Middle frontal gyrus (tissue), 1 donor: Measurements from ENCODE around the gene SLC25A12.

Source experiments
- DNase-seq: peaks from one replicate; pipeline ENCODE4 v3.0.0-alpha.2; 2015; ENCODE audit warnings: low spot score; ENCODE audit errors: extremely low spot score

Gene SLC25A12

DNA sequence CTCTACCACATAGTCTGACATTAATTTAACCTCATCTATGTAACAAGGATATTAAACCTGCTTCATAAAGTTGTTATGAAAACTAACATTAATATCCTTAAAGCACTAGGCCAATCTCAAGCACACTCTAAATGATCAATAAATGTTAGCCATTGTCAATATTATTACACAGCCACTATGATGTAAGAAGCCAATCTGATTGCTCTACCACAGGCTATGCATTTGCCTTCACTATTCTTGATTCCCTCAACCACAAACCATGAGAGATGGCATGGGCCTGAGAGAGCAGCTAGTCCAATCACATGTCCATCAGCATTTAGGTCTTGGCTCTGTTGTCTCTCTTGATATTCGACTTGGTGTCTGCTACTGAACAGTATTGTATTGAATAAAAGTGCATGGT lies 4.2 kb downstream of the SLC25A12 start:
- DNase-seq = no peak

DNA sequence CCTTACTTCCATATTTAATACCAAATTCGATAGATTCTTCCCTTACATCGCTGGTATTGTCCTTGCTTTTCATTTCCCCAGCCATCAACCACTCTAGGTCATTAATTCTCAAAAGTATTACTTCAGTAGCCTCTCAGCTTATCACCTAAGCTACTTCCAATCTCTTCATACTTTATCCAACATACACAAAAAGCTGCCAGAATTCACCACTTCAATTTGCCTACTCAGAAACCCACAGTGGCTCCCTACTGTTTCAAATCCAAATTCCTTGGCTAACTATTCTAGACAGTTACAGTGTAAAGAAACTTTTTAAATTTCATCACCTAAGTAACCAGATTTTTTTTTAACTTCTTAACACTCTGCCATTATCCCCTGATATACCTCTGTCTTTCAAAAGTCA lies 4.7 kb downstream of the SLC25A12 start:
- DNase-seq = no peak

DNA sequence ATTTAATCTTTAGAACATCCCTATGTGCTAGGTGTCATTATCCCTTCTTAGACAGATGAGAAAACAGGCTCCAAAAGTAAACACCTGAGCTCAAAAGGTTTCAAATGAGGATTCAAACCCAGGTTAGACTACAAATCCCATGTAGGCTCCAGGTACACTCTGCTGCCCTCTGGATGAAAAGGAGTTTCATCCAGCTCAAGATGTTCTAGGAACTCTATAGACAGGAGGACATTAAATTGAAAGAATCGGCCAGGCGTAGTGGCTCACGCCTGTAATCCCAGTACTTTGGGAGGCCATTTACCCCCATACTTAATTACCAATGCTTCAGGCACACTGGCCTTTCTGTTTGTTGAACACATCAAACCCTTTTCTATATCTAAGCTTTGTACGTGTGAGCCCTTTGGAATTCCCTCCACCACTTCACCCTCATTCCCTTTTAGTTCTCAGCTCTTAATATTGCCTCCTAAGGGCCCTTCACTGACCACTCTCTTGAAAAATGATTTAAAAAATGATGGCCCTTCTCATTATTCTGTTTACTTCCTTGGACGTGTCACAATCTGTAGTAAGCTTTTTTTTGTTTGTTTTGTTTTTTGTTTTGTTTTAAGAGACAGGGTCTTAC lies 10.7 kb downstream of the SLC25A12 start:
- DNase-seq = no peak

DNA sequence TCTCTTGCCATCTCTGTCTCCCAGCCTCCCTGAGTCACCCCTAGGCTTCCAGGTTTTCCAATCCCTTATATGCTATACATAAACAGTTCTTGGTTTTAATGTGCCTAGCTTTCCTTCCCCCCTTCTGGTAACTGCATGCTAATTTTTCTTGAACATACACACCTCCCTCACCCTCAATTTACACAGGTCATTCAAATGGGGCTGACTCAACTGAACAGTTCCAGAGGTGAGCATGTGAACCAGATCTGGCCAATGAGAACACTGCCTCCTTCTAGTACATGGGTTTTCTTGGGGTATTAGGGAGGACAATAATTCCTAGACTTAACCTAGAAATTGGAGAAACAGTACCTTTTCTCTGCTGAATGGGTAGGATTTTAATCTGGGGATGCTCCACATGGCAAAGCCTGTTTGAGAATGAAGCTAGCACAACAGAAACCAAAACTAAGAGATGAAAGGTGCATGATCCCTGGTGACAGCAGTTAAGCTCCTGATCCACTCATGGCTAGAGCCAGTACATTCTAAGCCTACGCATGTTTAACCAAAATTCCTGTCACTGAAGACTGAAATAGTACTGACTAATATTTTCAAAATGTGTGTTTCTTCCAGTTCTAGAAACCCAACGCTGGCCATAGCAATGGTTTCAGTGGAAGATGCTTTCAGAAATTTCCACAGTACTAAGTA lies 11.8 kb downstream of the SLC25A12 start:
- no peak for DNase-seq

DNA sequence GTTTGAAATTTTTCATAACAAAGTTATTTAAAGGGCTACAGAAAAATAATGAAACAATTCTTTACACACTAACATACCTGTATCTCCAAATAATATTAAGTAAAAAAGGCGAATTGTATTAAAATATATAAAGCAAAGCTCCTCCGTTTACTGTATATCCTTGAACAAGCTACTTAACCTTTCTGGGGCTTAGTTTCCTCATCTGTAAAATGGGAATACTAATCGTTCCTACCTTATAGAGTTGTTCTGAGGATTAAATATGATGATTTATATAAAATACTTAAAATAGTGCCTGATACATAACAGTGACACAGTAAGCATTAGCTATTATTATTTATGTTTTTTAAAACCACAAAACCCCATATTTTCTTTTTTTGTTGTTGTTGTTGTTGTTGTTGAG lies 13.3 kb downstream of the SLC25A12 start:
- DNase-seq = no peak

DNA sequence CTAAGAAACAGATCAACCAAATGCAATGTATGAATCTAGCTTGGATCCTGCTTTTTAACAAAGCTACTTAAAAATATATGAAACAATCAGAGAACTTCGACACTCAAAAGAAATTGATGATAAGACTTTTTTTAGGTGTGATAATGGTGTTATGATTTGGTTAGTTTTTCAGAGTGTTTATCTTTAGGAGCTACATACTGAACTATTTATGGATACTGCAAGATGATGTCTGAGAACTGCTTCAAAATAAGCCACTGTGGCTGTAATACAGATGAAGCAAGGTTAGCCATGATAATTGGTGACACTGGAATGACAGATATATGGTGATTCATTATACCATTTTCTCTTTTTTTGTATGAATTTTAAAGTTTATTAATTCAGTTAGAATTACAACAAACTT lies 14.2 kb downstream of the SLC25A12 start:
- DNase-seq = no peak

DNA sequence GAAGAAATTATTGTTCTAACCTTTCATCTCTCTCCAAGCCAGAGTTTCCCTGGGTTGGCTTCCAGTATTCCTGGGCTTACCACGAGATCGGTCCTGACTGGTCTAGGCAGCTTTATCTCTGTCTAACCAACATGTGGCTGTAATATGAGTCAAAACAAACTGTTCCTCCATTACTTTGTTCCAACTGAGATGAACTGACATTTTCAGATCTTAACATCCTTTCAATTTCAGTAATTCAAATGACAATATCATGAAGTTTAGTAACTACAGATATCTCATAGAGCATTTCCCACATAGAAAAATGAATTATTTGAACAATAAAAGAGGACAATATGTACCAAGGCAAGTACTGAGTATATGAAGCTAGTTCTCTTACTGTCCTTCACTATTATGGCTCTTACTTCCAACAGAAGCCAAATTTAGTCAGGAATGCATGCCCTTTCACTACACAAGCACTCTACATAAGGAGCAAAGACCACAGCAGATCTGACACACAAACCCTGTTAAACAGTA lies 15.5 kb downstream of the SLC25A12 start:
- DNase-seq = no peak

DNA sequence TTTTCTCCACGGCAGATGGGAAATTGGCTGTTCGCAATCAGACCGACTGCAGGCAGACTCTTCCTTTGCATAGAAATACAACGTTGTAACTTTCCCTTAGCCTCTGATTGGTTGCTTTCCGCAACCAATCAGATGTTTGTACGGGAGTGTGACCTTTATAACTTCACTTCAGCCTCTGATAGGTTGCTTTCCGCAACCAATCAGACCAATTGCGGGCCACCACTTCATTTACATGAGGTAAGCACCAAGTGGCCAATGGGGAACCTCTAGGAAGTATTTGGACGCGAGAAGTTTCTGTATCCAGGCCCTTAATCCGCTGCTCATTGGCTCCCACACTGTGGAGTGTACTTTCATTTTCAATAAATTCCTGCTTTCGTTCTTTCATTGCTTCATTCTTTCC lies 19.1 kb downstream of the SLC25A12 start:
- no peak for DNase-seq

DNA sequence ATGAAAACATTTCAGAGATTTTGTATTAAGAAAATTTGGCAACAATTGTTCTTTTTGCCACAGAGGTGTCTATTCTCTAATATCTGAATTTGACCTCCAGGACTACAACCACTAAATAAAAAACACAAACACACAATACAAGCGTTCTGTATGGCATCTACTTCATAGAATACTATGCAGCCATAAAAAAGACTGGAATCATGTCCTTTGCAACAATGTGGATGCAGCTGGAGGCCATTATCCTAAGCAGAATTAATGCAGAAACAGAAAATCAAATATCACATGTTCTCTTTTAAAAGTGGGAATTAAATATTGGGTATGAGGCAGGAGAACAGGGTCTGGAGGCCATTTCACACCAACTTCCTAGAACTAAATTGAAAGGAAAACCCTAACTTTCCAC lies 19.5 kb downstream of the SLC25A12 start:
- no peak for DNase-seq

DNA sequence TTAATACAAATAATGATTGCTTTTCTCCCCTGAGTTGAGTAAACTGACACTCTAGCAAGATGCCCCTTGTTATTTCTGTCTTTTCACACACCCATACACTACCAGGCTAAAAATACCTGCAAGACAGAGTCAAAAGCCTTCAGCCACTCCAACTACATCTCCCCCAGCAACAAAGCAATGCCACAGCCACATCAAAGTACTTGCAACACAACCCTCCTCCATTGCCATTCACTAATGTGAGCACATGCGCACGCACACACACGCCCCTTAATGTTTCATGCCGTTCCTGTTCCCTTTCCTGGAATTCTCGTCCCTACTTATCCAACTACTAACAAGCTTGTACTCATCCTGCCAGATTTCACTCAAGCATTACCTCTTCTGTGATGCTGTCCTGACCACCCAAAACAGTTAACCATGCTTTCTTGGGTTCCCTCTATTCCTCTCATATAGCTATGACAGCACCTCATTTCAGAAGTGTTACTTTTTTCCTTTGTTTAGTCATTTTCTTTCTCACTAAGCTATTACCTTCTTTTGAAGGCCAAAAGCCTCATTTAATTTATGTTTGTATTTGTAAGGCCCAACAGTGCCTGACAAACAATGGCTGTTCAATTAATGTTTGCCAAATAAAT lies 29.6 kb downstream of the SLC25A12 start:
- DNase-seq = no peak

DNA sequence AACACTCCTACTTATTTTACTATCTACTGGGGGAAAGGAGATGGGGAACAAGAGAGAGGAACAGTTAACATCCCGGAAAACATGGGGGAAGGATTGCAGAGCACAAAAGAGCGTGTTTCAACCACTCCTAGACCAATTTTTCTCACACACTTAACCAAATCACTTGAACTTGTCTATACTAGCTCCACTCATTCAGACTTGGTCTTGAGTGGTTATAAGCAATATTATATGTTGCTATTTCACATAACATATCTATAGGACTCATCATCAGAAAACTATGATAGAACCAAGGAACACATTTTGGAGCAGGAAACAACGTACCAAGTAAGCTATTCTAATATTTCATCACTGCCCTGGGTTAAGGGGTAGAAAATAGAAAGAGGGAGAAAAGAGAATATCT lies 31.5 kb downstream of the SLC25A12 start:
- DNase-seq = no peak

DNA sequence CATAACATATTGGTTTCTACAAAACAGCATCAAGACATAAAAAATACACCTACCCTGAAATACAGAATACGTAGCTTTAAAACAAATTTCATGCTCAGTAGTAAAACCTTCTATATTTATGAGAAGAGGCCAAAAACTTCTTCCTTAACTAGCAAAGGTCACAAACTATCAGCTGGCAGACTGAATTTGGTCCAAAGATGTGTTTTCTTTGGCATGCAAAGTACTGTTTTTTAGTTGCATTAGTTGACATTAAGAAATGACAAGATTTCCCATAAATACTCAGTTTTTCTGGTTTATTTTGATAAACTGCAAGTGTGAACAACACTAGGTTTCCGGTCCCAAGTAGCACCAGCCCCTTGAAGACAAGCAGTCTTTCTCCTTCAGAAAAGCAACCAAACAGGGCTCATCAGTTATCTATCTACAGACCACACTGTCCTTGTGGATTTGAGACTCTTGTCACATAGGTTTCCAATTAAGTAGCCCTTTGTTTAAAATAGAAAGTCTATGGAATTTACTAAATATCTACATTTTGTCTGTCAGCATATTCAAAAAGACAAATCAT lies 35.6 kb downstream of the SLC25A12 start:
- DNase-seq = no peak

DNA sequence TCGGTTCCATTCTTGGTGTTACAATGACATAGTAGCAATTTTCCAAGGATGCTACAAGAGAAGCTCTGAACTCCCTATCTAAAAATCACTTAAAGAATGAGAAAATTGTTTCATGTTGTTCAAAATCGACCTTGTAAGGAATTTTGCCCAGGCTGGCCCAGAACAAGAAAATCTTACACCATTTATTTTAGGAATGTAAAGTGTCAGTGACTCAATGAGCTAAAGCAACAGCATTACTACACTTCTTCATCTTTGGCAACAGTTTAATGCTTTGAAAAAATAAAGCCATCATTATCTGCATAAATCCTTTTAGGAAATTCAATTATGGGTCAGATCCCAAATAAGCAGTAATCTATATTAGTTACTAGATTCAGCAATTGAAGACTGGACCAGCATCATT lies 38.6 kb downstream of the SLC25A12 start:
- no peak for DNase-seq

DNA sequence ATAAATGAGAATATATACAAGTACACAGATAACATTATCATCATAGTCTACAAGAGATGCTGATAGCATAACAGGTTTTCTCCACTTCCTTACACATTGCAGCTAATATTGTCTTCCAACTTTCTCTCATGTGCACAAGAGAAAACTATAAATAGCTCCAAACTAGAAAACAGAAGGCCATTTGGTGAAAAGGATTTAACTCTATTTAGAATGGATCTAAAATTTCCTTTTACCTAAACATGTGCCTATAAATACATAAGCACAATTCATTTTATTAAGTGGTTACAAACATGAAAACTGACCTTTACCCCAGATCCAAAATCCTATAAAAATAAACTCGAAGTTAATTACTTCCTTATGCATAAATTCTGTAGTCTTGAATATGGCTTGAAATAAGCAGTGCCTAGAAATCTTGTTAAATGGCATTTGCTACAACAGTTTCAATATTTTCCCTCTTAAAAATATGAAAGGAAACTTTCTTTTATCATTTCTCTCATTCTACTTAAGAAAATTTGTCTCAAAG lies 41.6 kb downstream of the SLC25A12 start:
- no peak for DNase-seq

DNA sequence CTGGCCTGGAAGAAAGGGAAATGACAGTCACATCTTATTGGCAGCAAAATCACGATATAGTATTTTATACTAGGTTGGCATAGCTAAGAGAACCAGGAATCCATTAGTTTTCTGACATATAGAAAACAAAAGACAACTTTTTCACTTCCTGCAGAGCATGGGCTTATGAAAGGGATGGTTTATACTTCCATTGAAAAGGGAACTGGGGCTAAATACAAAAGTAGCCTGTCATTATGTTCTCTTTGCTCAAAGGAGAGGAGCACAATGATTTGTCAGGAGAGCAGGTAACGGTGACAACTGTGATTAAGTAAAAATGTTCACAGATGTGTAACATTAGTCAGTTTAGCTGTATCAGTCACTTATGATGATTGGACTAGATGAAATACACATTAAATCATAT lies 46.4 kb downstream of the SLC25A12 start:
- DNase-seq = no peak

DNA sequence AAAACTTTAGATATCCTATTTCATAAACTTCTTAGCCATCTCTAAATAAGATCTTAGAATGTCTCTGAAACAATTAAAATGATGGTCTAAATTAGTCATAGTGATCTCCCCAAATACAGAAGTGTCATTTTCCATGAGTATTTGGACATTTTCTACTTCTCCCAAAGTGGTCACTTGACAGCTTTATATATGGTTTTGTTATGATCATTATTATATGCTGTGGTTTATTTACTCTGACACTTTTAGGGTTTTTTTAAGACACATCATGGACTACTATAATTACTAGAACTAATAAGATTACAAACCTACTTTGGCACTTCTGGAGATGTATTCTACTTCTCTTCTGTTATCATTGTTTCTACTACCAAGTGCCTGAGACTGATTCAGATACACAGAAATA lies 47.1 kb downstream of the SLC25A12 start:
- no peak for DNase-seq

DNA sequence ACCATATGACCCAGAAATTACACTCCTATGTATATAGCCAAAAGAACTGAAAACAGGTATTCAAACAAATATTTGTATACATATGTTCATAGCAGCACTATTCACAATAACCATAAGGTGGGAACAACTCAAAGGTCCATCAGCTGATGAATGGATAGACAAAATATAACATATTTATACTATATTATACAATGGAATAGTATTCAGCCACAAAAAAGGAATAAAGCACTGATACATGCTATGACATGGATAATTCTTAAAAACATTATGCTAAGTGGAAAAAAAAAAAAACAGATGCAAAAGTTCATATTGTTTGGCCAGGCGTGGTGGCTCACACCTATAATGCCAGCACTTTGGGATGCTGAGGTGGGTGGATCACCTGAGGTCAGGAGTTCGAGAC lies 52.0 kb downstream of the SLC25A12 start:
- DNase-seq = no peak

DNA sequence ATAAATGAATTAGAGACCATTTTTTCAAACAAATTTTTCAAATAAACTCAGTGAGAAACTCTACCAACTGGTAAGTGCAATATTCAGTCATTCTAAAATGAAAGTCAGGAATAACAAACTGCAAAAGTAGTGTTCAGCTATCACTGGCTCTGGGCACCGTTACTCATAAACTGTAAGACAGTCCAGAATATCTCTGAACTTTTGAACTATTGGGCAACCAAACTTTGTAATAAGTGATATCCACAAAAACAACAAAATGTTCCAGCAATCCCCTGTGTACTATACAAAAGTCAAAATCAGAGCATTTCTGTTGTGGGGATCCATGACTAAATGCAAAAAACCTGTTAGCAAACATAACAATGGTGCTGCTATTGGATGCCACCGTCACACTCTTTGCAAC lies 56.3 kb downstream of the SLC25A12 start:
- no peak for DNase-seq

DNA sequence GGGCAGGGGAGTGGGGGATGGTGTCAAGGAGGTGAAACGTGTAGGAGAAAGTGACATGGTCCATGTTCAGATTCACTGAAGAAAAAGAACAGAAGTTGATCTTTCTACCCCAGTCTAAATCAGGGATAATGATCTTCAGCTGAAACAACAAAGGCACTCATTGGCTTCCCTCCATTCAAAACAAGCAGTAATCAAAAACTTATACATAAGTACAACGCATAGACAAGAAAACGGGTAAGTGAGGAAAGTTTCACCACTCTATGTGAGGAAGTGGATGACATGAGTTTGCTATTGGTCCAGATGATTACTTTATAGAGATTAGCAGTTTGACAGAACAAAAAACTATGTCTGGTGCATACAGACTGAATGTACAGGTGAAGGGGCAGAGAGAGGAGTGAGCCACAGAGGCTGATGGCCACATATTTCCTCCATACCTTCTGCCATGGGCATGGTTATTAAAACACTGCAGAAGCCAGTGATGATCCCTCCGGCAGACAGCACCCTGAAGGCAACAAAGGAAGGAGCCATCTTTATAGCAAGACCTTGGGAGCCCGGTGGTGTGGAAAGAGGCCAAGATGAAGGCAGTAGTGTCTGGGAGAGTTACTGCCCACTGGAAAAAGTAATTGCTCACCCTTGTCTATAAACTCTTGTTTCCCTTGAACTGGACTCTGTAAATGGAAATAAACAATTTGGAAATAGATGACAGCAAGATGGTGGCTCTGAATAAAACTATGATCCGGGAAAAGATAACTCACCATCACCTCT lies 57.7 kb downstream of the SLC25A12 start:
- no peak for DNase-seq

DNA sequence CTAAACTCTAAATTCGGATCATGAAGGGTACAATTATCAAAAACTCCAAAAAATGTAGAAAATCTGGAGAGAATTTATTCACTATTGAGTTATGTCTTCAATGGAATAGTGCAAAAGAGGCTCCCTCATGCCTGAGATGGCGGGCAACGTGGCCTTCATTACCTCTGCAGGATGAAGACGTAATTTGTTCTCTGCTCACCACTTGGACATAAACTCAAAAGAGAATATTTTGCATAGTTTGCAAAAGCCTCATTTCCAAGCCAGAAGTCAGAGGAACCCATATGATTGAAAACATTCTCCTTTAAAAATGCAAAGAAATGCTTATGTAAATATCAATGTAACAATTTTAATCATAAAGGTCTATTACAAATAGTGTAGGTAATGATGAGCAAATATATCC lies 58.7 kb downstream of the SLC25A12 start:
- no peak for DNase-seq

DNA sequence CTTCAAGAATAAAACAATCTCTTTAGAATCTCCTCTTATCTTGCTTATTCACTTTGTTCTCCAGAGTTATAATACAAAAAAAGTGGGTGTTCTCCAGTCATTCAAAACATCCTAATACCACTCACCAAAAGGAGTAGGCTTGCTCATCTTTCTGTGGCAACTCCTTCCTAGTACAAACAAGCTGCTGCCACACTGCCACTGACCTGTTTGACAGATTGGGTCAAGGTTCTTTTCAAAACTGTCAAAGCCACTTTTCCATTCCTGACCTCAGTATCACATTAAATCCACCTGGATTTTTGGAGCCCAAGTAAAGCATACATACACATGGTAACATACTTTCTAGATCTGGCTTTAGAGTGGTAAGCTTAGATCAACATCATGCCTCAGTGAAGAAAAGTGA lies 59.8 kb downstream of the SLC25A12 start:
- DNase-seq = no peak

DNA sequence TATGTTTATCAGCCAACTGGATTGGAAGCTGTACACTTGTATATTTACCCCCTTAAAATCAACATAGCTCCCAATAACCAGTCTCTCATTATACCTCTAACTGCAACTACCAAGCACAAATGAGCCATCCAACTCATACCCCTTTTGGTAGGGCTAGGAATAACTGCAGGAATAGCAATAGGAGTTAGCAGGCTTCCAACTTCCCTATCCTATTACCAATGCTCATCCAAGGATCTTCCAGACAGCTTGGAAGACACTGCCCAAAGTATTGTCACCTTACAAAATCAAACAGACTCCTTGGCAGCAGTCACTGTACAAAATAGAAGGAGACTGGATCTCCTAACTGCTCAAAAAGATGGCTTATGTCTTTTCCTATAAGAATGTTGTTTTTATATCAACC lies 61.6 kb downstream of the SLC25A12 start:
- DNase-seq = no peak
